ENCODE measurements around the gene IQUB. TPM values are rescaled to one million over a fixed set of nuclear protein-coding genes. Genes with fewer than 3 reads are reported as not detected.
"Not testable (repeated sequence)": the region's sequence is repeated elsewhere in the genome, so short reads cannot be mapped to it uniquely, and the experiment has no call there.

IQUB gene
- total RNA-seq, 4 donors from 2014 or later: 0.94 to 18.5 (median 7.2) TPM

- WGBS, 2 donors (ENCODE audit: low coverage in 1 of 2): 86 to 87% methylated on average over 3 to 10 of the region's 13 CpGs
- H3K4me1 ChIP-seq: peaks cover 0 to 16% (median 0%) of the 10 kb centered on the region in 3 donors
- ATAC-seq: not testable (repeated sequence)
Measured at GRCh38 chr7:123530035-123530591, 4.3 kb downstream of the IQUB start.

GRCh38 chr7:123528265-123528664 lies 6.1 kb downstream of the IQUB start:
- H3K4me3 ChIP-seq: no peak overlapping the region
- no peak overlapping the region for H3K27ac ChIP-seq
- no peaks in the 10 kb centered on the region for H3K9me3 ChIP-seq
- peaks cover 0 to 5% (median 0%) of the 10 kb centered on the region in 3 donors for H3K4me1 ChIP-seq
- no peaks in the 10 kb centered on the region for H3K27me3 ChIP-seq
- no peak for ATAC-seq
- TF ChIP-seq POLR2A (IDR thresholded peaks at IDR 0.05): no peak
- H3K36me3 ChIP-seq: no peaks in the 10 kb centered on the region
- 98% methylated on average over 5 of the region's 5 CpGs; no CpG with 5 or more reads in 1 of the 2 donors for WGBS, 2 donors (ENCODE audit: low coverage in 1 of 2)

More at GRCh38 chr7:123530035-123530591, 4.3 kb downstream of the IQUB start:
- not testable (repeated sequence) for H3K27ac ChIP-seq, H3K27me3 ChIP-seq, H3K4me3 ChIP-seq, H3K9me3 ChIP-seq, H3K36me3 ChIP-seq

GRCh38 chr7:123527712-123528225 lies 6.6 kb downstream of the IQUB start:
- not testable (repeated sequence) for H3K36me3 ChIP-seq, H3K27me3 ChIP-seq, H3K27ac ChIP-seq, H3K4me3 ChIP-seq, H3K9me3 ChIP-seq, ATAC-seq, H3K4me1 ChIP-seq
- 91% methylated on average over 18 of the region's 24 CpGs; no CpG with 5 or more reads in 1 of the 2 donors for WGBS, 2 donors (ENCODE audit: low coverage in 1 of 2)

GRCh38 chr7:123526533-123526932 lies 7.9 kb downstream of the IQUB start:
- H3K9me3 ChIP-seq, H3K4me3 ChIP-seq, H3K27me3 ChIP-seq, H3K4me1 ChIP-seq, H3K27ac ChIP-seq, H3K36me3 ChIP-seq, ATAC-seq: not testable (repeated sequence)
- 93% methylated on average over 3 of the region's 7 CpGs; no CpG with 5 or more reads in 1 of the 2 donors for WGBS, 2 donors (ENCODE audit: low coverage in 1 of 2)

- TF ChIP-seq EP300 (IDR thresholded peaks at IDR 0.05): no peak
- TF ChIP-seq CTCF (IDR thresholded peaks at IDR 0.05): no peak
- TF ChIP-seq POLR2AphosphoS5 (IDR thresholded peaks at IDR 0.05): no peak
- TF ChIP-seq POLR2A (IDR thresholded peaks at IDR 0.05): no peak
- H3K4me1 ChIP-seq: no peaks in the 10 kb centered on the region
- H3K27me3 ChIP-seq: no peaks in the 10 kb centered on the region
- 52 to 71% methylated on average over 1 to 2 of the region's 2 CpGs for WGBS, 2 donors (ENCODE audit: low coverage in 1 of 2)
- H3K4me3 ChIP-seq: no peak overlapping the region
- H3K36me3 ChIP-seq: no peaks in the 10 kb centered on the region
- H3K27ac ChIP-seq: no peak overlapping the region
- H3K9me3 ChIP-seq: no peaks in the 10 kb centered on the region
- no peak for ATAC-seq
Measured at GRCh38 chr7:123522066-123522465, 12.3 kb downstream of the IQUB start.

- no peak for ATAC-seq
- peaks cover 0 to 9% (median 0%) of the 10 kb centered on the region in 3 donors for H3K9me3 ChIP-seq
Measured at GRCh38 chr7:123505221-123505620, 29.2 kb downstream of the IQUB start.

More at GRCh38 chr7:123505221-123505620, 29.2 kb downstream of the IQUB start:
- no peaks in the 10 kb centered on the region for H3K4me1 ChIP-seq
- TF ChIP-seq POLR2A (IDR thresholded peaks at IDR 0.05) (no peak), CTCF (IDR thresholded peaks at IDR 0.05) (no peak), EP300 (IDR thresholded peaks at IDR 0.05) (no peak), POLR2AphosphoS5 (IDR thresholded peaks at IDR 0.05) (no peak)
- H3K36me3 ChIP-seq: no peaks in the 10 kb centered on the region
- 80 to 100% methylated on average over 1 of the region's 2 CpGs for WGBS, 2 donors (ENCODE audit: low coverage in 1 of 2)
- no peak overlapping the region for H3K27ac ChIP-seq
- H3K4me3 ChIP-seq: no peak overlapping the region
- H3K27me3 ChIP-seq: no peaks in the 10 kb centered on the region
